ENCODE results near the gene MRGPRE.
"Not testable (repeated sequence)": the region's sequence is repeated elsewhere in the genome, so short reads cannot be mapped to it uniquely, and the experiment has no call there.

The MRGPRE gene

GRCh38 chr11:3231851-3232744 lies at the start of gene MRGPRE:
Gene MRGPRE (minus strand): TSS chr11:3232417. CDS start chr11:3228799, 3,618 bp downstream.
- peak in 1 of 2 donors; percentile 73 for DNase-seq
- intact Hi-C loops (cut with DNase I; ENCODE audit: low total_unique reads), result no loop called here
- H3K4me3 ChIP-seq, result peak within 1 kb of the TSS; percentile 13 to 14
- no peaks in the 10 kb centered on the region for H3K36me3 ChIP-seq
- H3K4me1 ChIP-seq, result peaks cover 0 to 12% (median 6%) of the 10 kb centered on the region in 4 donors
- TF ChIP-seq CTCF (IDR thresholded peaks at IDR 0.05), result no peak
- peaks cover 0 to 47% of the 10 kb centered on the region in 2 donors for H3K27me3 ChIP-seq
- no peaks in the 10 kb centered on the region for H3K9me3 ChIP-seq
- H3K27ac ChIP-seq, result no peak within 1 kb of the TSS

GRCh38 chr11:3281146-3281545 lies 48.9 kb upstream of the MRGPRE start:
- H3K27me3 ChIP-seq; DNase-seq; H3K27ac ChIP-seq; intact Hi-C loops (cut with DNase I; ENCODE audit: low total_unique reads); H3K4me1 ChIP-seq; H3K9me3 ChIP-seq; H3K4me3 ChIP-seq; H3K36me3 ChIP-seq: not testable (repeated sequence)

- H3K4me3 ChIP-seq; H3K27ac ChIP-seq; intact Hi-C loops (cut with DNase I; ENCODE audit: low total_unique reads); DNase-seq; H3K9me3 ChIP-seq; H3K27me3 ChIP-seq; H3K4me1 ChIP-seq; H3K36me3 ChIP-seq: not testable (repeated sequence)
Observed at GRCh38 chr11:3280662-3281061, 48.4 kb upstream of the MRGPRE start.

- H3K4me3 ChIP-seq; H3K36me3 ChIP-seq; H3K9me3 ChIP-seq; H3K27me3 ChIP-seq; H3K27ac ChIP-seq; intact Hi-C loops (cut with DNase I; ENCODE audit: low total_unique reads); H3K4me1 ChIP-seq; DNase-seq: not testable (repeated sequence)
Observed at GRCh38 chr11:3278922-3279321, 46.7 kb upstream of the MRGPRE start.

GRCh38 chr11:3273629-3274028 lies 41.4 kb upstream of the MRGPRE start:
- H3K36me3 ChIP-seq; H3K27ac ChIP-seq; H3K27me3 ChIP-seq; DNase-seq; H3K9me3 ChIP-seq; H3K4me3 ChIP-seq; H3K4me1 ChIP-seq; intact Hi-C loops (cut with DNase I; ENCODE audit: low total_unique reads): not testable (repeated sequence)

- H3K27ac ChIP-seq; H3K4me3 ChIP-seq; H3K4me1 ChIP-seq; intact Hi-C loops (cut with DNase I; ENCODE audit: low total_unique reads); DNase-seq; H3K36me3 ChIP-seq; H3K27me3 ChIP-seq; H3K9me3 ChIP-seq: not testable (repeated sequence)
Observed at GRCh38 chr11:3262548-3262947, 30.3 kb upstream of the MRGPRE start.

GRCh38 chr11:3261831-3262230 lies 29.6 kb upstream of the MRGPRE start:
- intact Hi-C loops (cut with DNase I; ENCODE audit: low total_unique reads); H3K27me3 ChIP-seq; DNase-seq; H3K4me1 ChIP-seq; H3K4me3 ChIP-seq; H3K36me3 ChIP-seq; H3K9me3 ChIP-seq; H3K27ac ChIP-seq: not testable (repeated sequence)

- H3K36me3 ChIP-seq, result not testable (repeated sequence)
Observed at GRCh38 chr11:3257509-3257908, 25.3 kb upstream of the MRGPRE start.

GRCh38 chr11:3255241-3255640 lies 23.0 kb upstream of the MRGPRE start:
- H3K4me1 ChIP-seq; intact Hi-C loops (cut with DNase I; ENCODE audit: low total_unique reads); H3K9me3 ChIP-seq; H3K27me3 ChIP-seq; DNase-seq; H3K4me3 ChIP-seq; H3K36me3 ChIP-seq; H3K27ac ChIP-seq: not testable (repeated sequence)

More at GRCh38 chr11:3257509-3257908, 25.3 kb upstream of the MRGPRE start:
- DNase-seq; H3K27me3 ChIP-seq; H3K4me1 ChIP-seq; H3K9me3 ChIP-seq; intact Hi-C loops (cut with DNase I; ENCODE audit: low total_unique reads); H3K4me3 ChIP-seq; H3K27ac ChIP-seq: not testable (repeated sequence)

GRCh38 chr11:3254773-3255172 lies 22.6 kb upstream of the MRGPRE start:
- H3K4me1 ChIP-seq; H3K36me3 ChIP-seq; intact Hi-C loops (cut with DNase I; ENCODE audit: low total_unique reads); H3K9me3 ChIP-seq; H3K4me3 ChIP-seq; H3K27ac ChIP-seq; H3K27me3 ChIP-seq; DNase-seq: not testable (repeated sequence)
